OCI-LY7 (cell line): ENCODE data around the gene KLK8.

Experiments used
- EZH2phosphoT487 ChIP-seq: fragments of 200-600 bp; sonication (generic); IDR thresholded peaks from 2 replicates; pipeline ENCODE4 v1.6.1; 2018; ENCODE audit warnings: low read depth, borderline replicate concordance, mild to moderate bottlenecking, mixed run types, antibody characterized with exemption, low read length, moderate library complexity, mixed read lengths
- TF ChIP-seq, protein P1 (sequence below): fragments of 200-600 bp; sonication (generic); conservative IDR thresholded peaks from 2 replicates; pipeline ENCODE4 v1.5.1; 2014; ENCODE audit warnings: mild to moderate bottlenecking, antibody characterized with exemption, low read length, moderate library complexity, mixed read lengths

DNA sequence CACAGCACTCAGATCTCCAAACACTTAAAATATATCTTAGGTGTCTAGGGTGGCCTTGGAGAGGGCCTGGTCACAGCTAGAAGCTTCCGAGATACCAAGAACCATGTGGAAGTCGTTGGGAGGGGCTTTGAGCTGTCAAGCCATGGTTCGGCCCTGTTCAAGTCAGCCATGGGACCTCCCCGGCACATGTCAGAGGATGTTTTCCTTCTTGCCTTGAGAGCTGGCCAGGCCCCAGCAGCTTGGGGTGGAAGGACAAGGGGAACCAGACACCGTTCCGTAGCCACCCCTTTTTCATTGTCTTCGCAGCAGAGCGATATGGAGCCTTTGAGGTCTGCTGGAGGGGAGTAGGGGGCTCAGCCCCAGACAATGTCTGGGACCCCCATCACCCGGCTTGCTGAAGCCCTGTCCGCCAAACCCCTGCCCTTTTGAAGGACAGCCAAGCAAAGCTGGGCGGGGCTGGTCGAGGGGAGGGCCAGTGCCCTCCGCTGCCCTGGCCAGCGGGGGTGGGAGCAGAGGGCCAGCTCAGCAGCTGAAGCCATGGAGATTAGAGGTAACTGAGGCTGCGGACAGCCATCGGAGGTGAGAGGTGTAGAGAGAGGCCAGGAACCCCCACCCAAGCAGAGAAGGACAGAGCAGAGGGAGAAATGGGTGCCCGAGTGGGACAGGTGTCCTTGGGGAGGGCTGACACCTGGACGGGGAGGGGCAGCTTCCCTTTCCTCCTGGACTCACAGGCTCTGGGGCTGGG is 24.6 kb upstream of the KLK8 start:
- TF ChIP-seq, protein P1, sequence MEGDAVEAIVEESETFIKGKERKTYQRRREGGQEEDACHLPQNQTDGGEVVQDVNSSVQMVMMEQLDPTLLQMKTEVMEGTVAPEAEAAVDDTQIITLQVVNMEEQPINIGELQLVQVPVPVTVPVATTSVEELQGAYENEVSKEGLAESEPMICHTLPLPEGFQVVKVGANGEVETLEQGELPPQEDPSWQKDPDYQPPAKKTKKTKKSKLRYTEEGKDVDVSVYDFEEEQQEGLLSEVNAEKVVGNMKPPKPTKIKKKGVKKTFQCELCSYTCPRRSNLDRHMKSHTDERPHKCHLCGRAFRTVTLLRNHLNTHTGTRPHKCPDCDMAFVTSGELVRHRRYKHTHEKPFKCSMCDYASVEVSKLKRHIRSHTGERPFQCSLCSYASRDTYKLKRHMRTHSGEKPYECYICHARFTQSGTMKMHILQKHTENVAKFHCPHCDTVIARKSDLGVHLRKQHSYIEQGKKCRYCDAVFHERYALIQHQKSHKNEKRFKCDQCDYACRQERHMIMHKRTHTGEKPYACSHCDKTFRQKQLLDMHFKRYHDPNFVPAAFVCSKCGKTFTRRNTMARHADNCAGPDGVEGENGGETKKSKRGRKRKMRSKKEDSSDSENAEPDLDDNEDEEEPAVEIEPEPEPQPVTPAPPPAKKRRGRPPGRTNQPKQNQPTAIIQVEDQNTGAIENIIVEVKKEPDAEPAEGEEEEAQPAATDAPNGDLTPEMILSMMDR: no peak
- TF ChIP-seq EZH2phosphoT487: no peak
